Stimulated activated naive CD8-positive, alpha-beta T cell treated with anti-CD3 and anti-CD28 coated beads, Interleukin-15, Interleukin-2, amounts not matched to agents 100 ng/mL and 50 ng/mL, for 24 hours (primary cell): Measurements from ENCODE around the gene GGT7.
"Not testable (repeated sequence)": the region's sequence is repeated elsewhere in the genome, so short reads cannot be mapped to it uniquely, and the experiment has no call there.

Source experiments
- H3K27ac Mint-ChIP-seq: one replicate; pipeline ENCODE4 v1.8.0; 2021; ENCODE audit warnings: mild to moderate bottlenecking, mixed read lengths
- H3K27me3 Mint-ChIP-seq: one replicate; pipeline ENCODE4 v1.8.0; 2021; ENCODE audit warnings: mixed read lengths
- H3K36me3 Mint-ChIP-seq: one replicate; pipeline ENCODE4 v1.8.0; 2021; ENCODE audit warnings: low read depth, mixed read lengths
- H3K4me1 Mint-ChIP-seq: one replicate; pipeline ENCODE4 v1.8.0; 2021; ENCODE audit warnings: low read depth, mixed read lengths
- H3K4me3 Mint-ChIP-seq: one replicate; pipeline ENCODE4 v1.8.0; 2021; ENCODE audit warnings: mild to moderate bottlenecking, mixed read lengths
- H3K9me3 Mint-ChIP-seq: one replicate; pipeline ENCODE4 v1.8.0; 2021; ENCODE audit warnings: mixed read lengths

GGT7 gene

DNA sequence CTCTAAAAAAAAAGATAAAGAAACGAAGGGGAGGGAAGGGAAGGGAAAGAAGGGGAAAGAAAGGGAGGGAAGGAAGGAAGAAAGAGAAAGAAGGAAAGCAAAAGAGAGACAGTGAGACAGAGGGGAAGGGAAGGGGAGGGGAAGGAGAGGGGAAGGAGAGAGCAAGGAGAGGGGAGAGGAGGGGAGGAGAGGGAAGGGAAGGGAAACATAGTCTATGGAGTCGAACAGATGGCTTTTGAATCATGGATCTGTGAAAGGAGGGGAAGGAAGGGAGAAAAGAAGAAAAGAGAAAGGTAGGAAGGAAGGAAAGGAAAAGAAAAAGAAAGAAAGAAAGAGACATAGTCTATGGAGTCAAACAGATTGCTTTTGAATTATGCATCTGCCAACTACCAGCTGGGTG, 30.5 kb downstream of the GGT7 start:
- H3K4me1 Mint-ChIP-seq, result no peaks in the 10 kb centered on the region
- no peaks in the 10 kb centered on the region for H3K27me3 Mint-ChIP-seq
- no peak overlapping the region for H3K4me3 Mint-ChIP-seq
- H3K27ac Mint-ChIP-seq, result no peak overlapping the region
- no peaks in the 10 kb centered on the region for H3K9me3 Mint-ChIP-seq
- no peaks in the 10 kb centered on the region for H3K36me3 Mint-ChIP-seq

DNA sequence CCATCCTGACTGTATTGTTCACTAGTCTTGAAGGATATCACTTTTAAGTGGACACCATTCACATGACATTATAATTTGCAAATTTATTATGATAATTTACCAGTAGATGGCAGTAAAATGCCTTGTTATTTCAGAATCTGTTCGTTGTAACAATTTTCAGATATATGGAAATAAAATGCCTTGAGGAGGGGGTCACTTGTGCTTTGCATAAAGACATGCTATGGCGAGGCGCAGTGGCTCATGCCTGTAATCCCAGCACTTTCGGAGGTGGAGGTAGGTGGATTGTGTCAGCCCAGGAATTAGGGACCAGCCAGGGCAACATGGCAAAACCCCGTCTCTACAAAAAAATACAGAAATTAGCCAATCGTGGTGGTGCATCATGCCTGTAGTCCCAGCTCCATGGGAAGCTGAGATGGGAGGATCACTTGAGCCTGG, 38.2 kb downstream of the GGT7 start:
- no peaks in the 10 kb centered on the region for H3K36me3 Mint-ChIP-seq
- no peak overlapping the region for H3K27ac Mint-ChIP-seq
- H3K27me3 Mint-ChIP-seq, result peaks cover 13% of the 10 kb centered on the region
- H3K4me1 Mint-ChIP-seq, result no peaks in the 10 kb centered on the region
- no peak overlapping the region for H3K4me3 Mint-ChIP-seq
- H3K9me3 Mint-ChIP-seq, result no peaks in the 10 kb centered on the region

DNA sequence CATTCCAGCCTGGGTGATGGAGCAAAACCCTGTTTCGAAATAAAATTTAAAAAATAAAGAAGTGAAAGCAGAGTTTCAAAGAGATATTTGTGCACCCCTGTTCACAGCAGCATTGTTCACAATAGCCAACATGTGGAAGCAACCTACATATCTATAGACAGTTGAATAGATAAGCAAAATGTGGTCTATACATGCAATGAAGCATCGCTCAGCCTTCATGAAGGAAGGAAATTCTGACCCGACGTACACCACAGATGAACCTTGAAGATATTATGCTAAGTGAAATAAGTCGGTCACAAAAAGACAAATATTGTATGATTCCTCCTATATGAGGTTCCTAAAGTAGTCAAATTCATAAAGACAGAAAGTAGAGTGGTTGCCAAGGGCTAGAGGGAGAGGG, 40.7 kb downstream of the GGT7 start:
- Mint-ChIP-seq H3K27me3 (peaks cover 13% of the 10 kb centered on the region), H3K36me3 (no peaks in the 10 kb centered on the region), H3K4me3 (no peak overlapping the region), H3K27ac (no peak overlapping the region), H3K4me1 (no peaks in the 10 kb centered on the region), H3K9me3 (no peaks in the 10 kb centered on the region)

DNA sequence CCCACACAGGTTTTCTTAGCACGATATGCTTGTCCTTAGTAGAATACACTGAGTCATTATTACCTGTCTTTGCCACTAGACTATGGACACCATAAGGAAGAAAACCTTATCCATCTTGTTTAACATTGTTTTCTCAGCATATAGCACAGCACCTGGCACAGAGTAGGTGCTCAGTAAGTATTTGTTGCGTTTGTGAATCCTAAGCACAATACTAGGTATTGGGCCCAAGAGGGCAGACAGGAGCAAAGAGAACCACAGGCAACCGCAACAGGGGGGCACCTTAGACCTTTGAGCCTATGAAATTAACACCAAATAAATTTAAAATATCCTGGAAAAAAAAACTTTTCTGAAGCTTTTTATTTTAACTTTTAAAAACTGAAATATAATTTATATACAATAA, 43.5 kb downstream of the GGT7 start:
- Mint-ChIP-seq H3K27ac (no peak overlapping the region), H3K36me3 (peaks cover 3% of the 10 kb centered on the region), H3K27me3 (peaks cover 9% of the 10 kb centered on the region), H3K4me1 (peaks cover 13% of the 10 kb centered on the region), H3K9me3 (no peaks in the 10 kb centered on the region), H3K4me3 (no peak overlapping the region)

DNA sequence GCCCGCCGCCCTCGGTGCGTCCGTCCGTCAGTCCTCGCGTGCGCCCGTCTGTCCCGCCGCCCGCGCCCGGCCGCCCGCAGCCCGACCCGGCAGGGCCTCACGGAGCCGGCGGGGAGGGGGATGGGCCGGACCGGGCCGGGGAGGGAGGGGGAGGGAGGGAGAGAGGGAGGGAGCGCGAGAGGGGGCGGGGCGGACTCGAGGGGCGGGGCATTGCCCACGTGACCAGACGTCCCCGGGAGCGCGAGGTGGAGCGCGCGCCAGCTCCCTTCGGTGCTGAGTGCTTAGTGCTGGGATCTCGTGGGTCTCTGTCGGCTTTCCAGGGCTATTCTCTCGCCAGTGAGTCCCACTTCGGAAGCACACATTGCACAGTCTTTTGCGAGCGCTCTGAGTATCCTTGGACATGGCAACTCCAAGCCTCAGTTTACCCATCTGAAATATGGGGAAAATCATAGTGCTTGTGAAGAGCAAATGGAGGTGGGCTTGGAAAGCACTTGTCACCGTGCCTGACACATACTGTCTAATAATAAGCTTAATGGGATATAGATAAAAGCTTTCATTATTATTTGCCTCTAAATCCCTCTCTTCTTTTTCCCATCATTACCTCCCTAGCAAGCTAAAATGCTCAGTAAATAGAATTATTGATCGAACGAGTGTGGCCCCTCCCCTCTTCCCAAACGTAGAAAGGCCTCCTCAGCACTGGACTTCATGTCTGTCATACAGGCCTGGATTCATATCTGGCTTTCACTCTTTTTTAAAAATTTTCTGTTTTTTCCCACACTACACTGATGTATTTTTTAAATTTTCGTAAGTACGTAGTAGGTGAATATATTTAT, 46.9 kb downstream of the GGT7 start, which contains the start of gene NCOA6:
Gene NCOA6, minus strand, starts transcription at position 122 of the 833 bp plus-strand sequence. CDS start 43,296 bp downstream, outside the sequence.
- no peaks in the 10 kb centered on the region for H3K9me3 Mint-ChIP-seq
- peak within 1 kb of the TSS; percentile 87 for H3K4me3 Mint-ChIP-seq
- peak within 1 kb of the TSS; percentile 88 for H3K27ac Mint-ChIP-seq
- peaks cover 42% of the 10 kb centered on the region for H3K4me1 Mint-ChIP-seq
- no peaks in the 10 kb centered on the region for H3K27me3 Mint-ChIP-seq
- peaks cover 9% of the 10 kb centered on the region for H3K36me3 Mint-ChIP-seq

DNA sequence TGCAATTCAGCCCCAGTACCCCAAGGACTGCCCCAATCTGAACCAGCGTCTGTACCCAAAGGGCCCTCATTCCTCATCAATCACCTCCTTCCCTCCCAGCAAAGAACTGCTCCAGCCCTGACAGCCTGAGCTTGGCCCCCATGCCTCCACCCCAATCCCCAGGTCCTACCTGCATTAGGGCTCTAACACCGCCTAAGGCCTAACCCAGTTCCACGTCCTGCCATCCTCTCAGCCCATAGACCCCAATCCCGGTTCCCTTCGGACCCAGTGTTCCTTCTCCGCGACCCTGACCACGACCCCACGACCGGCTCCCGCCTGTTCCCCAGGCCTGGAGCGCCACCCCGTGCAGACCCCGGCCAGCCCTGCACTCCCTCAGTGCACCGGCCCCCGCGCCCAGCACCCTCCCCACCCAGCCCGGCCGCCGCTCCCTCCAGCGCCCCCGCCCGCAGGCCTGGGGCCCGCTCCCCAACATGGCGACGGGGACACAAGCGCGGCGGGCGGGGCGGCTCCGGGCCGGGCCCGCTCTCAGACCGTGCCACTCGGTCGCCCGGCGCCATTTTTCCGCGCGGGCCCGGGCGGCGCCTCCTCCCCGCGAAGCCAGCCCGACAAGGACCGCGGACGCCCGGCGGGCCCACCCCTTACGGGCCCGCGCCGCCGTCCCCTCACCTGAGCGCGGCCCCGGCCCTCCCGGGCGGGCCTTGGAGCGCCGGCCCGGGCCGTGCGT, 47.7 kb downstream of the GGT7 start:
- Mint-ChIP-seq H3K9me3 (no peaks in the 10 kb centered on the region), H3K27me3 (no peaks in the 10 kb centered on the region), H3K27ac (peak overlapping the region; percentile 88), H3K4me3 (peak overlapping the region; percentile 87), H3K36me3 (peaks cover 9% of the 10 kb centered on the region), H3K4me1 (peaks cover 43% of the 10 kb centered on the region)

DNA sequence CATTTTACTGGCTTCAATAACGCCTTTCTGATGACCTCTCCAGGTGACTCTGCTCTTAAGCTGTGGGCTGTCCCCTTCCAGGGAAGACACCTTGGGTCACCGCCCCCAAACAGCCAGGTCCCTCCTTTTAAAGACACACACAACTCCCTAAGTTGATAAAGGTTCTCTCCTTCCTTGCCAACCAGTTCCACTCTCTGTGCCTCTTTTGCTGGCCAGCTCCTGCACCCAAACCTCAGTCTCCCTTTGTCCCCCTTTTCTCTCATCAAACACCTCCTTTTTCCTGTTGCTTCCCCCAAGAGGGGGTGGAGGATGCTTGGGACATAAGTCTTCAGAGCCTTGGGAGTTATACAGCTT, 48.2 kb downstream of the GGT7 start:
- H3K27me3 Mint-ChIP-seq, result no peaks in the 10 kb centered on the region
- H3K36me3 Mint-ChIP-seq, result peaks cover 9% of the 10 kb centered on the region
- H3K4me3 Mint-ChIP-seq, result peak overlapping the region; percentile 87
- peak overlapping the region; percentile 88 for H3K27ac Mint-ChIP-seq
- peaks cover 43% of the 10 kb centered on the region for H3K4me1 Mint-ChIP-seq
- no peaks in the 10 kb centered on the region for H3K9me3 Mint-ChIP-seq

DNA sequence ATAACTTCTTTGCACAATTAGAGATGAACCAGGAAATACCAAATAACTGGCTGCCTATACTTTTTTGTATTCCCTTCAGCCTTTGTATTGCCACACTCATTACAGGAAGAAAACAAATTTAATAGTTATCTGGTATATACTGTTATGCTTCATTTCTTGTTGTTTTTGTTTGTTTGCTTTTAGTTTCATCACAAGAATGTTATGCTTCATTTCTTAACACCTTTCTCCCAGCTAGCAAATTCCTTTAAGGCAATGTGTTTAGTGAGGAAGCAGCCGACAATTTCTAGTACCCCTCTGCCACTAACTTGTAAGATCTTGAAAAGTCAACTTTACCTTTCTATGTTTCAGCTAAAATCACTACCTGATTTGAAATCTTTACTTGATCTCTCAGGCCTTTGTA, 48.6 kb downstream of the GGT7 start:
- Mint-ChIP-seq H3K4me3 (peak overlapping the region; percentile 87), H3K9me3 (no peaks in the 10 kb centered on the region), H3K4me1 (peaks cover 43% of the 10 kb centered on the region), H3K36me3 (peaks cover 9% of the 10 kb centered on the region), H3K27ac (peak overlapping the region; percentile 88), H3K27me3 (no peaks in the 10 kb centered on the region)

DNA sequence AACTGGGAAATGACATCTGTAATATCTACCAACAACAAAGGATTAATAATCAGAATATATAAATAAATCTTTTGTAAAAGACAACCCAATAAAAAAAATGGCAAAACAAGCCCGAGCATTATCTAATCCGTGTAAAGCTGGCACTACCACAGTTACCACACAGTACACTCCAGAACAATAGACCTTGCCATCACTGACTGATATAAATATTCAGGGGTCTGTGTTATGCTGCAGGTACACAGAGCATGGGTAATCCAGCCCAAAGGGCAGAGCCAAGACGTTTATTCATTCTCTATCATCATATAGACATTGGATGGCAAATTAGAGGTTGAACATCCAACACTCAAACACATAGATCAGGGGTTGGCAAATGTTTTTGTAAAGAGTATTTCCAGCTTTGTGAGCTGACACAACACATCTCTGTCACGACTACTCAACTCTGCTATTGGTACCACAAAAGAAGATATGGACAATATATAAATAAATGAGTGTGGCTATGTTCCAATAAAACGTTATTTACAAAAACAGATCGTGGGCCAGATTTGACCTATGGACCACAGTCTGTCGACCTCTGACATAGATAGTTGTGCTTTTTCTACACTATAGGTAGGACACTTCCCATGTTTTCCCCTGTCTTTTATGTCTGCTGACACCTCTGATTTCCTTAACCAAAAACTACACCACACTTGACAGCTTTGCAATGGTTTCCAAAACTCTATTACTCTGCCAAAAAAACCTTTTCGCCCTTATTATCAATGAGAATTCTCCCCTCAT, 51.7 kb downstream of the GGT7 start:
- H3K4me1 Mint-ChIP-seq, result peaks cover 51% of the 10 kb centered on the region
- H3K4me3 Mint-ChIP-seq, result no peak overlapping the region
- H3K36me3 Mint-ChIP-seq, result peaks cover 9% of the 10 kb centered on the region
- no peak overlapping the region for H3K27ac Mint-ChIP-seq
- H3K9me3 Mint-ChIP-seq, result no peaks in the 10 kb centered on the region
- no peaks in the 10 kb centered on the region for H3K27me3 Mint-ChIP-seq

DNA sequence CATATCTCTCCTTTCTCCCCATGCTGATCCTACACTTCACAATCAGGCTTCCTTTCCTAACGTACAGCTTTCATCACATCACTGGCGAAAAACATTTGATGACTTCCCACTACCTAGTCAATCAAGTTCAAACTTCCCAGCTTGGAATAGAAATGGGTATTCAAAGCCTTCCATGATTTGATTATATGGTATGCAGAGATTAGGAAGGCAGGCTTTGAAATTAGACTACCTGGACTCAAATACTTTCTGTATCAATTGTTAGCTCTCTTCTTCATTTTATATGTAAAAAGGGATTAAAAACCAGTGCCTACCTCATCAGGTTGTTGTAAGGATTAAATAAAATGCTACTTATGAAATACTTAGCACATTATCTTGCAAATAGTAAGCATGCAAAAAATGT, 54.9 kb downstream of the GGT7 start:
- Mint-ChIP-seq H3K4me1 (peaks cover 37% of the 10 kb centered on the region), H3K4me3 (no peak overlapping the region), H3K9me3 (no peaks in the 10 kb centered on the region), H3K27me3 (no peaks in the 10 kb centered on the region), H3K27ac (no peak overlapping the region), H3K36me3 (peaks cover 4% of the 10 kb centered on the region)

DNA sequence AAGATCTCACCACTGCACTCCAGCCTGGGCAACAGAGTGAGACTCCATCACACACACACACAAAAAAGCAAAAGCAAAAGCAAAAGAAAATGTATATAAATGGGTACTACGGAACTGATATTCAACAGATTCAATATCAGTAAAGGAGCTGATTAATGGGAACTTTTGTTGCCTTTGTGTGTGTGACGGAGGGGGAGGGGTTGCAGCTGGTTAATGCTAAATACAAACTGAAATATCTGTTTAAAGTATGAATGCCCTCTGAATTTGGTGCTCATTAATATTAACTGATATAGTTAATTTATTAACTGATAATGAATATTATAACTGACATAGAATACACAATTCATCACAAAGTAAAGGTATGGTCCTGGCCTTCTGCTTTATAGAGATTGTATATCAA, 55.6 kb downstream of the GGT7 start:
- Mint-ChIP-seq H3K4me3 (no peak overlapping the region), H3K27ac (no peak overlapping the region), H3K4me1 (peaks cover 30% of the 10 kb centered on the region), H3K27me3 (no peaks in the 10 kb centered on the region), H3K9me3 (no peaks in the 10 kb centered on the region), H3K36me3 (peaks cover 4% of the 10 kb centered on the region)

DNA sequence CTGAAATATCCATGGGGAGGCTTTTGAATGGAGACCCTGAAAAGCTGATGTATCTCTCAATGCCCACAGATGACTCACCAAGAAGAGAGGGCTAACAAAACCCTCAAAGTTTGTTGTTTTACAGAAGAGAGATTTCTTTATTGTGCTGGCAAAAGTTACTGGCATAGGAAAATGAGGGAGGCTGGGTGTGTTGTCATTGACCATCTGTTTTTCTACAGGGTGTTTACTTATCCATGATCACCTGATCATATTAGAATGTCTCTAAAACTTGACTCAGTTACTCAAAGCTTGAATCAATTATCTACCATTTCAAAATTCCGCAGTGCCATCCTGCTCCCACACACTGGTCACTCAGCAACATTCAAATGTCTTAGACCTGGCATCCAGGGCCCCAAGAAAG, 57.0 kb downstream of the GGT7 start:
- H3K36me3 Mint-ChIP-seq, result no peaks in the 10 kb centered on the region
- no peak overlapping the region for H3K4me3 Mint-ChIP-seq
- peaks cover 17% of the 10 kb centered on the region for H3K4me1 Mint-ChIP-seq
- H3K27ac Mint-ChIP-seq, result no peak overlapping the region
- H3K9me3 Mint-ChIP-seq, result no peaks in the 10 kb centered on the region
- H3K27me3 Mint-ChIP-seq, result no peaks in the 10 kb centered on the region

DNA sequence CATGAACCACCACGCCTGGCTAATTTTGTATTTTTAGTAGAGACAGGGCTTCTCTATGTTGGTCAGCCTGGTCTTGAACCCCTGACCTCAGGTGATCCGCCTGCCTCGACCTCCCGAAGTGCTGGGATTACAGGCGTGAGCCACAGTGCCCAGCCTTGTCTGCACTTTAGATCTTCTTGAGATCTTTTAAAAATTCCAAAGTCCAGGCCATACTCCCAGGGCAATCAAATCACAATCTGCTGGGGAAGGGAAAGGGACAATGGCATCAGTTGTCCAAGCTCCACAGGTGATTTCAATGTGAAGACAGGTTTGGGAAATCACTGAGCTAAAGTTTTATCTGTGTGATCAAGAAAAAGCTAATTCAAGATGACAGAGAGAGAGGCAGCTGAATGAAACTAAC, 64.1 kb downstream of the GGT7 start:
- Mint-ChIP-seq H3K4me1 (no peaks in the 10 kb centered on the region), H3K9me3 (no peaks in the 10 kb centered on the region), H3K27ac (no peak overlapping the region), H3K36me3 (no peaks in the 10 kb centered on the region), H3K27me3 (no peaks in the 10 kb centered on the region), H3K4me3 (no peak overlapping the region)

DNA sequence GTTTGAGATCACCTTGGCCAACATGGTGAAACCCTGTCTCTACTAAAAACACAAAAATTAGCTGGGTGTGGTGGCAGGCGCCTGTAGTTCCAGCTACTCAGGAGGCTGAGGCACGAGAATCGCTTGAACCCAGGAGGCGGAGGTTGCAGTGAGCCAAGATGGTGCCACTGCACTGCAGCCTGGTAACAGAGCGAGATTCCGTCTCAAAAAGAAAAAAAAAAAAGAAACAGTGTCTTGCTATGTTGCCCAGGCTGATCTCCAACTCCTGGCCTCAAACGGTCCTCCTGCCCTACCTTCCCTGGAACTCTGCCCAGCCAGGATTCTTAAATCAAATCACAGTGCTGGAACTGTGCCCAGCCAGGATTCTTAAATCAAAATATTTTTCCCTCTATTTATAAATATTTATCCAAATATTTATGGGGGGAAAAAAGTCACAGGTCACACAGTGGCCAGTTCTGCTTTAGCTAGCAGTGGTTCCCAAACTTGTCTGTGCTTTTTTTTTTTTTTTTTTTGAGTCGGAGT, 64.7 kb downstream of the GGT7 start:
- H3K27ac Mint-ChIP-seq, H3K4me1 Mint-ChIP-seq, H3K9me3 Mint-ChIP-seq, H3K27me3 Mint-ChIP-seq, H3K4me3 Mint-ChIP-seq, H3K36me3 Mint-ChIP-seq: not testable (repeated sequence)

DNA sequence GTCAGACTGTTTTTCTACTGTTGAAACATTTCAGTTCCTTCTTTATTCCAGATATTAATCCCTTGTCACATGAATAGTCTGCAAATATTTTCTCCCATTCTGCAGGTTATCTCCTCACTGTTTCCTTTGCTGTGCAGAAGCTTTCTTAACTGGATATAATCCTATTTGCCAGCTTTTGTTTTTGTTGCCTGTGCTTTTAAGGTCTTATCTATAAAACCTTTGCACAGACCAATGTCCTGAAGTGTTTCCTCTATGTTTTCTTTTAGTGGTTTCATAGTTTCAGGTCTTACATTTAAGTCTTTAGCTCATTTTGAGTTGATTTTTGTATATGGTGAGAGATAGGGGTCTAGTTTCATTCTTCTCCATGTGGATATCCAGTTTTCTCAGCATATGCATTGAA, 66.4 kb downstream of the GGT7 start:
- no peaks in the 10 kb centered on the region for H3K36me3 Mint-ChIP-seq
- H3K4me3 Mint-ChIP-seq, result no peak overlapping the region
- no peaks in the 10 kb centered on the region for H3K9me3 Mint-ChIP-seq
- H3K27ac Mint-ChIP-seq, result no peak overlapping the region
- H3K27me3 Mint-ChIP-seq, result no peaks in the 10 kb centered on the region
- H3K4me1 Mint-ChIP-seq, result peaks cover 6% of the 10 kb centered on the region
